Effector memory CD4-positive, alpha-beta T cell (primary cell): ENCODE data around the gene RPS6KA5.

Experiments used
- DNase-seq, 3 donors: peaks; one replicate each; pipeline ENCODE4 v3.0.0-alpha.2; 2020
- H3K27ac ChIP-seq: 2 replicates; pipeline ENCODE4 v1.7.0; 2013; ENCODE audit warnings: mild to moderate bottlenecking, low read length, moderate library complexity; ENCODE audit not compliant: insufficient read depth, poor library complexity, severe bottlenecking
- H3K27me3 ChIP-seq: replicated peaks from 2 replicates; pipeline ENCODE4 v1.7.0; 2013; ENCODE audit warnings: mild to moderate bottlenecking, low read length; ENCODE audit not compliant: insufficient read depth, control insufficient read depth, poor library complexity, severe bottlenecking
- H3K36me3 ChIP-seq: 2 replicates; pipeline ENCODE4 v1.7.0; 2013; ENCODE audit warnings: mild to moderate bottlenecking, low read length, moderate library complexity; ENCODE audit not compliant: control insufficient read depth, insufficient read depth
- H3K4me1 ChIP-seq: 2 replicates; pipeline ENCODE4 v1.7.0; 2013; ENCODE audit warnings: low read length, mild to moderate bottlenecking; ENCODE audit not compliant: control insufficient read depth, insufficient read depth, poor library complexity, severe bottlenecking
- H3K4me3 ChIP-seq: 2 replicates; pipeline ENCODE4 v1.7.0; 2013; ENCODE audit warnings: low read length, low read depth, mild to moderate bottlenecking; ENCODE audit not compliant: insufficient read depth, poor library complexity, severe bottlenecking
- H3K9me3 ChIP-seq: 2 replicates; pipeline ENCODE4 v1.7.0; 2013; ENCODE audit warnings: mild to moderate bottlenecking, low read length, moderate library complexity; ENCODE audit not compliant: control insufficient read depth

Gene RPS6KA5

GRCh38 chr14:91068642-91069041 lies 8.2 kb upstream of the RPS6KA5 start:
- Histone ChIP-seq H3K9me3 (no peaks in the 10 kb centered on the region), H3K36me3 (no peaks in the 10 kb centered on the region), H3K4me1 (peaks cover 42% of the 10 kb centered on the region), H3K4me3 (peak overlapping the region; percentile 7), H3K27ac (peak overlapping the region; percentile 15), H3K27me3 (no peaks in the 10 kb centered on the region)
- DNase-seq, result no peak

DNA sequence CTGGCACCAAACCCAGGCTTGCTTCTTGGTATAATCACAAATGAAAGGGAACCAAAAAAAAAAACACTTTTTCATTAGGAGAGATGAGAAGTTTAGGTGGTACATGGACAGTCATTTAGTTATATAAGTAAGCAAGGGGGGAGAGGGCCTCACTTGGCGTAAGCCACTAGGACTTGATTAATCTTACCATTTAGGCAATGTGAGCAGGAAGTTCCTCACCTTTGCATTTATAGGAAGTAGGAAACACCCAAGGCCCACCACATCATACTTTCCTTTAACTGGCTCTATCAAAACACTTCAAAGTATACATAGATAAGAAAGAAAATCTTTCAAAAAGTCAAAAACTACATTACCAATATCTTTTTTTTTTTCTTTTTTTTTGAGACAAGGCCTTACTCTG lies 6.7 kb upstream of the RPS6KA5 start:
- peaks cover 49% of the 10 kb centered on the region for H3K4me1 ChIP-seq
- H3K36me3 ChIP-seq, result no peaks in the 10 kb centered on the region
- no peaks in the 10 kb centered on the region for H3K27me3 ChIP-seq
- no peaks in the 10 kb centered on the region for H3K9me3 ChIP-seq
- H3K27ac ChIP-seq, result peak overlapping the region; percentile 52
- H3K4me3 ChIP-seq, result no peak overlapping the region
- DNase-seq, result no peak

DNA sequence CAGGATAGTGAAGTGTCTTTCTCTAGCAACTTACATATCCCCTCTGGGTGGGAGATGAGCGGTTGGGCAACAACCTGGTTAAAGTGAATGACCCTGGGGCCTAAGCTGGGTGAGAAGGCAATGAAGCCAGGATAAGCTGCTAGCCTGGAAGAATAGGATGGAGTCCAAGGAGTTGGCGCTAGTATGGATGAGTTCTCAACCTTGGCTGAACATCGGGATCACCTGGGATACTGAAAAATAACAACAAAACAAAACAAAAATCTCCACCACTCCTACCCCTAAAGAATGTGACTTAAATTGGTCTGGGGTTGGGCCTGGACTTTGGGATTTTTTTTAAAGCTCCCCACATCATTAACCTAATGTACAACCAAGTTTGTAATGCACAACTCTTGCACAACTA lies 4.8 kb upstream of the RPS6KA5 start:
- peaks cover 62% of the 10 kb centered on the region for H3K4me1 ChIP-seq

DNA sequence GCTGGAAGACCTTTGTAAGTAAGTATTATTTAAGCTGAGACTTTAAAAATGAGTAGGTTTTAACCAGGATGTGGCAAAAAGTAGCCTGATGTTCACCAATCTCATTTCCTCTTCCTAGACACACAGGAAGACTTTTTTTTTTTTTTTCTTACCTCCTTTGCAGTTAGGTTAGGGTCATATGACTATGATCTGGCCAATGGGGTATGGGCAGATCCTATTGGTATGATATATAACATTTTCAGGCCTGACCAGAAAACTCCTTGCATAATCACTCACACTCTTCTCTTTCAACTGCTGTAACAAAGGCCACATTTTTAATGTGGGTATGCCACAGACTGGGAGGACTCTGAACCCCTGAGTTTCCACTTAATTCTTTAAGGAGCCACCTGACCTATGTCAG lies 2.7 kb upstream of the RPS6KA5 start:
- Histone ChIP-seq H3K27me3 (no peaks in the 10 kb centered on the region), H3K27ac (peak overlapping the region; percentile 60), H3K36me3 (no peaks in the 10 kb centered on the region), H3K9me3 (no peaks in the 10 kb centered on the region), H3K4me3 (peak overlapping the region; percentile 17), H3K4me1 (peaks cover 50% of the 10 kb centered on the region)
- DNase-seq, result peak in 1 of 3 donors; percentile 32

More for the DNA sequence above, 4.8 kb upstream of the RPS6KA5 start:
- Histone ChIP-seq H3K4me3 (no peak overlapping the region), H3K36me3 (no peaks in the 10 kb centered on the region), H3K9me3 (no peaks in the 10 kb centered on the region), H3K27ac (no peak overlapping the region), H3K27me3 (no peaks in the 10 kb centered on the region)
- no peak for DNase-seq

DNA sequence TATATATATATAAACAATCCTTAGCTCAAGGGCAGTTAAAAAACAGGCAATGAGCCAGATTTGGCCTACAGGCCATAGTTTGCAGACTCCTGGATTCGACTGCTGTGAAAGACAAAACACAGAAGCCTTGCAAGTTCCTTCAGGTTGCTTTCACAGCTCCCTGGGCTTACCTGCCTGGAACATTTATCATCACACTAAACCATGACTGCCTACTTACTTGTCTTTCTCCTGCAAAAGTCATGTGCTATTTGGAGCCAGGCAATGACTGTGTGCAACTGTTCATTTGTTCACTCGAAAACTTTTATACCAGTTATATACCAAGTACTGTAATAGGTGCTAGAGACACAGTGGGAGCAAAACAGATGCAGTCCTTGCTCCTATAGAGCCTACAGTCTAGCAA lies 2.2 kb upstream of the RPS6KA5 start:
- Histone ChIP-seq H3K4me1 (peaks cover 45% of the 10 kb centered on the region), H3K27ac (peak overlapping the region; percentile 60), H3K36me3 (no peaks in the 10 kb centered on the region), H3K9me3 (no peaks in the 10 kb centered on the region), H3K27me3 (no peaks in the 10 kb centered on the region), H3K4me3 (peak overlapping the region; percentile 17)
- no peak for DNase-seq

GRCh38 chr14:91061056-91061887 lies 831 bp upstream of the RPS6KA5 start:
- DNase-seq, result no peak
- peak overlapping the region; percentile 89 for H3K27ac ChIP-seq
- no peaks in the 10 kb centered on the region for H3K36me3 ChIP-seq
- peak overlapping the region; percentile 38 for H3K4me3 ChIP-seq
- H3K9me3 ChIP-seq, result no peaks in the 10 kb centered on the region
- peaks cover 33% of the 10 kb centered on the region for H3K4me1 ChIP-seq
- no peaks in the 10 kb centered on the region for H3K27me3 ChIP-seq

DNA sequence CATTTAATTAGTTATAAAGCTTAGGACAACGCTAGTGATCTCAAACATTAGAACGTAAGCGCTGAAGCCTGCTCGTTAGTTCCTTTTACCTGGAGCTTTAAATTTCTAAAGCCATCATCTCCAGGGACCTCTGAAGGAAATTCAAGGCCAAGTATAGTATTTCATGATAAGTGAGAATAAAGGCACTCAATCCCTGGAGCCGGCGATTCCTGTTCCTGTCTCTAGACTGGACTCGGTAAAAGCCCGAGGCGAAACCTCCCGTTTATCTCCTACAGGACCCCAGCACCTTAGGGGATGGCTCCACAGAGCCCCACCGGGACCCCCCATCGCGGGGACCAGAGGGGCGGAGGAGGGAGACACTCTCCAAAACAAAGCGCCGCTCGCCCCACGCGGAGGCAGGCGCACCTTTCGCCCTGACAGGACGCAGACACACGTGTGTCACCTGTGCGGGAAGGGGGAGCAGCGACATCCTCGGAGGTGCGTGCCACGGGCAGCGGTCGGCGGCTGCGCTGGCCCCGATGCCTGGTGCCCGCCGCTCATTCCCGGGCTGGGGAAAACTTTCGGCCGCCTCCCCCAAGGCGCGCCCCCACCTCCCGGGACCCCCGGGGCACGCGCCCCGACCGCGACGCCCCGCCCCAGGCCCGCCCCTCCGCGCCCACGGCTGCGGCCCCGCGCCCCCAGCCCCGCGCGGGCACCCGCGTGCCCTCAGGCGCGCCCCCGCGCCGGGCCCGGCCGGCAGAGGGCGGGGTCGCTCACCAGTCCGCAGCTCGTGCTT lies 678 bp downstream of the RPS6KA5 start:
- Histone ChIP-seq H3K4me1 (peaks cover 29% of the 10 kb centered on the region), H3K4me3 (peak overlapping the region; percentile 74), H3K9me3 (no peaks in the 10 kb centered on the region), H3K27ac (peak overlapping the region; percentile 89), H3K36me3 (no peaks in the 10 kb centered on the region), H3K27me3 (no peaks in the 10 kb centered on the region)
- DNase-seq, result peak; percentile 47 to 58 (median 50)

DNA sequence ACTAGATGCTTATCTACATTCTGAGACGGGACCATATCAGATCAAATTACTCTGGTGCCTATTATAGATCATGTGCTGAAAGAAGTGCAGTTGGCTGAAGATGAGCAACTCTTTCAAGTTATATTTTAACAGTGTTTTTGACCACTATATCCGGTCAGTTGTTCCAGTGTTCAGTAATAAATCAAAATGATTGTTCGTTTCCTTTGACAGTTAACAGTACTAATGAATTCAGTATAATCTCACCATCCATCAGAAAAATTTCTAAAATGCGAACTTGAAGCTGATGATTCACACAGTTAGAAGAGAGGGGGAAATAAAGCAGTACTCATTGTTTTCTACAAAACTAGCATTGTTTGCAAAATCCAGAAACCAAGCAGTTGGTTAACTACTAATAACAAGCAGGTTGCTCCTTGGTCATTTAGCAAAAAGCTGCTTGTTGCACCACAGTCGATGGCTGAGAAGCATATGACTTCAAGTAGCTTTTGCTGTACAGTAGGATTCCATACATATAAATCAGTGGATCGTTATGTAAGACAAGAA lies 2.3 kb downstream of the RPS6KA5 start:
- no peak for DNase-seq

DNA sequence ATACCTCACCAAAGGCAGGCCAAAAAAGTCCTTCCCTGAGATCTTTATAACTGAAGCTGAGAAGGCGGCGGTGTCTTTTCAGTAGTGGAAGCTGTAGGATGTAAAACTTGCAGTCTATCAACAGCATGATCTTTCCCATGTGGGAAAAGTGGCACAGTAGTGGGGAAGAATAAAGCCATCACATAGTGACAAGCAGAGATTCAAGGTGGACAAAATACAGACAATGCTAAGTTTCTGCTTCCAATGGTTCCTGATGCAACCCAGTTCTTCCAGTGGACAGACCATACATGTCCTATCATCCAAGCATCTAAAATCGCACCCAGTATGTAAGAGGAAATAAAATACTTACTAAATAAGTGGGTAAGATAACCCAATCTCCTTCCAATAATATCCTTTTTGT lies 4.1 kb downstream of the RPS6KA5 start:
- H3K27ac ChIP-seq, result no peak overlapping the region
- no peaks in the 10 kb centered on the region for H3K27me3 ChIP-seq
- H3K4me1 ChIP-seq, result peaks cover 8% of the 10 kb centered on the region
- H3K36me3 ChIP-seq, result no peaks in the 10 kb centered on the region
- H3K4me3 ChIP-seq, result no peak overlapping the region
- H3K9me3 ChIP-seq, result no peaks in the 10 kb centered on the region
- no peak for DNase-seq

More for the DNA sequence above, 2.3 kb downstream of the RPS6KA5 start:
- Histone ChIP-seq H3K4me3 (no peak overlapping the region), H3K27ac (no peak overlapping the region), H3K36me3 (no peaks in the 10 kb centered on the region), H3K9me3 (no peaks in the 10 kb centered on the region), H3K4me1 (peaks cover 18% of the 10 kb centered on the region), H3K27me3 (no peaks in the 10 kb centered on the region)

- no peak for DNase-seq
- Histone ChIP-seq H3K4me1 (peaks cover 4% of the 10 kb centered on the region), H3K9me3 (no peaks in the 10 kb centered on the region), H3K4me3 (no peak overlapping the region), H3K36me3 (no peaks in the 10 kb centered on the region), H3K27ac (no peak overlapping the region), H3K27me3 (no peaks in the 10 kb centered on the region)
These were observed 5.4 kb downstream of the RPS6KA5 start for GRCh38 chr14:91055016-91055415.
